Gastrocnemius medialis (tissue), 4 donors: ENCODE results near the gene PTPRN2. TPM values are rescaled to one million over a fixed set of nuclear protein-coding genes. Genes with fewer than 3 reads are reported as not detected.

ENCODE experiments used
- ATAC-seq, 2 donors: fragments of 150-250 bp; one replicate each; pipeline ENCODE4 v1.9.1; 2016
- DNase-seq, 2 donors: peaks; one replicate each; pipeline ENCODE4 v3.0.0-alpha.2; 2019
- H3K27ac ChIP-seq, 4 donors: fragments of 200-600 bp; sonication (generic); 1 replicate in 1 of 4; 2 replicates in 3 of 4; pipeline ENCODE4 v1.5.1; 2016 to 2018; ENCODE audit warnings: mild to moderate bottlenecking in 2 of 4, moderate library complexity in 1 of 4
- H3K27me3 ChIP-seq, 3 donors: fragments of 200-600 bp; sonication (generic) in 2 of 3; 1 replicate in 1 of 3; 2 replicates in 2 of 3; pipeline versions ENCODE4 v1.5.1 to v1.6.0; 2016 to 2019; ENCODE audit warnings: mild to moderate bottlenecking in 1 of 3, moderate library complexity in 1 of 3
- H3K36me3 ChIP-seq, 2 donors: fragments of 200-600 bp; sonication (generic) in 1 of 2; one replicate each; pipeline ENCODE4 v1.5.1; 2017 to 2018
- H3K4me1 ChIP-seq, 2 donors: fragments of 200-600 bp; sonication (generic) in 1 of 2; one replicate each; pipeline ENCODE4 v1.5.1; 2016 to 2017; ENCODE audit warnings: mild to moderate bottlenecking in 2 of 2
- H3K4me3 ChIP-seq, 4 donors: fragments of 200-600 bp; sonication (generic) in 3 of 4; 1 replicate in 1 of 4; 2 replicates in 3 of 4; pipeline ENCODE4 v1.5.1; 2016 to 2019; ENCODE audit warnings: mild to moderate bottlenecking in 2 of 4
- H3K9me3 ChIP-seq, 3 donors: fragments of 200-600 bp; sonication (generic) in 2 of 3; 1 replicate in 1 of 3; 2 replicates in 2 of 3; pipeline ENCODE4 v1.5.1; 2016 to 2019
- CTCF ChIP-seq, 5 experiments: fragments of 450-650 bp in 3 of 5; fragments of 200-600 bp in 2 of 5; sonication (generic) in 2 of 5; IDR thresholded peaks in 4 of 5; conservative IDR thresholded peaks in 1 of 5; 1 replicate in 4 of 5; 2 replicates in 1 of 5; pipeline ENCODE4 v1.5.1; 2016 to 2019; ENCODE audit warnings: antibody characterized with exemption in 5 of 5, mild to moderate bottlenecking in 3 of 5, moderate library complexity in 3 of 5
- POLR2A ChIP-seq, 2 donors: fragments of 450-650 bp; IDR thresholded peaks; one replicate each; pipeline ENCODE4 v1.6.1; 2017; ENCODE audit warnings: antibody characterized with exemption in 2 of 2, mild to moderate bottlenecking in 2 of 2, moderate library complexity in 2 of 2
- in situ Hi-C, 4 donors: fragments of 200-750 bp; cut with MboI; loops; one replicate each; pipeline versions ENCODE4 v1.15.0 to v1.8.0; 2017; ENCODE audit warnings: low sequenced_read_pairs in 4 of 4
- intact Hi-C: fragments of 100-400 bp; cut with DNase I; formaldehyde crosslinking; loops from one replicate; pipeline ENCODE4 v1.15.1; 2023; ENCODE audit warnings: low total_unique reads
- total RNA-seq, 4 donors: library from RNA; depleted of rRNA; stranded (reverse); fragments of >200 nt; gene quantifications; one replicate each; pipeline versions ENCODE4 v1.1.0 to v1.2.3, GENCODE V29; 2016

PTPRN2 gene
- total RNA-seq, 4 donors from 2014 or later: 0.66 to 0.85 (median 0.81) TPM

GRCh38 chr7:157923903-157924630, 663.6 kb downstream of the PTPRN2 start:
- Histone ChIP-seq H3K9me3 (no peaks in the 10 kb centered on the region), H3K27me3 (no peaks in the 10 kb centered on the region), H3K4me3 (no peak overlapping the region), H3K36me3 (no peaks in the 10 kb centered on the region), H3K27ac (no peak overlapping the region), H3K4me1 (no peaks in the 10 kb centered on the region)
- intact Hi-C loops: no loop called here
- ATAC-seq: no peak
- TF ChIP-seq CTCF (IDR thresholded peaks at IDR 0.05 in 4 of 5, conservative IDR thresholded peaks at IDR 0.05 in 1 of 5): no peak
- TF ChIP-seq POLR2A (IDR thresholded peaks at IDR 0.05): no peak
- in situ Hi-C loops: no loop called here
- DNase-seq: no peak

- Histone ChIP-seq H3K9me3 (no peaks in the 10 kb centered on the region), H3K36me3 (no peaks in the 10 kb centered on the region), H3K4me3 (no peak overlapping the region), H3K27me3 (no peaks in the 10 kb centered on the region), H3K4me1 (no peaks in the 10 kb centered on the region), H3K27ac (no peak overlapping the region)
- ATAC-seq: no peak
- DNase-seq: no peak
- in situ Hi-C loops (no loop called here), intact Hi-C loops (no loop called here)
- no peak for TF ChIP-seq CTCF (IDR thresholded peaks at IDR 0.05 in 4 of 5, conservative IDR thresholded peaks at IDR 0.05 in 1 of 5)
- TF ChIP-seq POLR2A (IDR thresholded peaks at IDR 0.05): no peak
Observed at GRCh38 chr7:157922576-157922975, 665.0 kb downstream of the PTPRN2 start.

- peaks cover 0 to 2% (median 0%) of the 10 kb centered on the region in 3 donors for H3K27me3 ChIP-seq
- no peak for DNase-seq
- H3K36me3 ChIP-seq: no peaks in the 10 kb centered on the region
- no peak overlapping the region for H3K27ac ChIP-seq
- no peaks in the 10 kb centered on the region for H3K9me3 ChIP-seq
- in situ Hi-C loops: no loop called here
- intact Hi-C loops: no loop called here
- H3K4me1 ChIP-seq: no peaks in the 10 kb centered on the region
- H3K4me3 ChIP-seq: no peak overlapping the region
- no peak for ATAC-seq
- no peak for TF ChIP-seq CTCF (IDR thresholded peaks at IDR 0.05 in 4 of 5, conservative IDR thresholded peaks at IDR 0.05 in 1 of 5)
- TF ChIP-seq POLR2A (IDR thresholded peaks at IDR 0.05): no peak
Observed at GRCh38 chr7:157918326-157919080, 669.1 kb downstream of the PTPRN2 start.

GRCh38 chr7:157916946-157917640, 670.5 kb downstream of the PTPRN2 start:
- Histone ChIP-seq H3K4me1 (no peaks in the 10 kb centered on the region), H3K4me3 (no peak overlapping the region), H3K9me3 (no peaks in the 10 kb centered on the region), H3K27me3 (peaks cover 0 to 2% (median 0%) of the 10 kb centered on the region in 3 donors), H3K36me3 (no peaks in the 10 kb centered on the region), H3K27ac (no peak overlapping the region)
- ATAC-seq: no peak
- intact Hi-C loops (no loop called here), in situ Hi-C loops (no loop called here)
- no peak for DNase-seq
- TF ChIP-seq POLR2A (IDR thresholded peaks at IDR 0.05) (no peak), CTCF (IDR thresholded peaks at IDR 0.05 in 4 of 5, conservative IDR thresholded peaks at IDR 0.05 in 1 of 5) (no peak)
